Stimulated activated CD4-positive, alpha-beta T cell treated with anti-CD3 and anti-CD28 coated beads, Interleukin-2, amount 100 ng/mL, for 24 hours (primary cell): ENCODE results near the gene NUP153.
A peak's percentile ranks its signal among the peaks of the same experiment; 100 is the strongest.
"Not testable (repeated sequence)": the region's sequence is repeated elsewhere in the genome, so short reads cannot be mapped to it uniquely, and the experiment has no call there.

Experiments used
- DNase-seq, 2 donors: peaks; one replicate each; pipeline ENCODE4 v3.0.0-alpha.2; 2020

Gene NUP153

DNA sequence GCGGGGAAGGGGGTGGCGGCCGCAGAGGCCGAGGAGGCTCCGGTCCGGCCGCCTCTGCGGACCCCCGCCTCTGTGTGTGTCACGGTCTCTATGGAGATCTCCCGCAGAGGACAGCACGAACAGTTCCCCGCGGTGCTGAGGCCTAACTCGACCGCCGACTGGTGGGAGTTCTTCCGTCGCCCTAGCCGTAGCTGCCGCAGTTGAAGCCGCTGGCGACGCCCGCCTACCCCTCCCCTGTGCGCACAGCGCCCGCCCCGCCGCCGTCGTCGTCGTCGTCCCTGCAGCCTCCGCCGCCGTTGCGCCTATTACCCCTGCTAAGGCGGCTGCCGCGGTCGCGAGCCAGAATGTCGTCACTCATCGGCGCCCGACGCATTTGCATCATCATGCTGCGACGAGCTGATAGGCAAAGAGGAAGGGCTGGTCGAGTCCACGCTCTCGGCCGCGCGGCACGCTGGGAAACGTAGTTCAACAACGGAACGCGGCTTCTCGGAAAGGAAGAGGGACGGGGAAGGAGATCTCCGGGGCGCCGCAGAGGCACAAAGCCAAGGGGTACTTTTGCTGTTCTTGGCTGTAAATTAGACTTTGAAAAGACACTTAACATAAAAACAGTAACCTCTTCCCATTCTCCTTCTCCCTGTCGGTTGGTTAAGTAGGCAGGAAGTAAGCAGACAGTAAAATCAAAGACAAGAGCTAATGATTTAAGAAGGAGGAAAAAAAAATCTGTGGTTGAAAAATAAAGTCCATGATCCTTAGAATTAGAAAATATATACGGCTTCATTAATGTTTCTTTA, at the start of gene NUP153:
Gene NUP153, minus strand, starts transcription at position 346 of the 791 bp plus-strand sequence. CDS start 538 bp downstream, outside the sequence.
- peak; percentile 100 for DNase-seq

DNA sequence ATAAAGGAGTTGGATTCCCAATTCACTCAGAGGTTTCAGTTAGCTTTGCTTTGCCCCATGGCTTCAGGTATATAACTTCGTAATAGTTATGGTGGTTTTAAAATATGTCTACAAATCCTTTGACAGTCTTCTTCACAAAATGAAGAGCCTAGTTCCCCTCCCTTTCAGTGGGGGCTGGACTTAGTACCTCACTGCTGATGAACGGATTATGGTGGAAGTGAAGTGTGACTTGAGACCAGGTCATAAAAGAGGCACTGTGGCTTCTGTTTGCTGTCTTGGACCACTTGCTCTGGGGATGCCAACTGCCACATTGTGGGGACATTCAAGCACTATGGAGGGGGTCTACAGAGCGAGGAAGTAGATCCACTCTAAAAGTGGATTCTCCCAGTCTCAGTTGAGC, 47.5 kb upstream of the NUP153 start:
- DNase-seq: no peak

DNA sequence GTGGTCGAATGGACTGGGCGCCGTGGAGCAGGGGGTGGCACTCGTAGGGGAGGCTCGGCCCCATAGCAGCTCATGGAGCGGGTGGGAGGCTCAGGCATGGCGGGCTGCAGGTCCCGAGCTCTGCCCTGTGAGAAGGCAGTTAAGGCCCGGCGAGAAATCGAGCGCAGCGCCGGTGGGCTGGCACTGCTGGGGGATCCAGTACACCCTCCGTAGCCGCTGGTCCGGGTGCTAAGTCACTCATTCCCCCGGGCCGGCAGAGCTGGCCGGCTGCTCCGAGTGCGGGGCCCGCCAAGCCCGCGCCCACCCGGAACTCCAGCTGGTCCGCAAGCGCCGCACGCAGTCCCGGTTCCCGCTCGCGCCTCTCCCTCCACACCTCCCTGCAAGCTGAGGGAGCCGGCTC, 38.6 kb upstream of the NUP153 start:
- DNase-seq: not testable (repeated sequence)

DNA sequence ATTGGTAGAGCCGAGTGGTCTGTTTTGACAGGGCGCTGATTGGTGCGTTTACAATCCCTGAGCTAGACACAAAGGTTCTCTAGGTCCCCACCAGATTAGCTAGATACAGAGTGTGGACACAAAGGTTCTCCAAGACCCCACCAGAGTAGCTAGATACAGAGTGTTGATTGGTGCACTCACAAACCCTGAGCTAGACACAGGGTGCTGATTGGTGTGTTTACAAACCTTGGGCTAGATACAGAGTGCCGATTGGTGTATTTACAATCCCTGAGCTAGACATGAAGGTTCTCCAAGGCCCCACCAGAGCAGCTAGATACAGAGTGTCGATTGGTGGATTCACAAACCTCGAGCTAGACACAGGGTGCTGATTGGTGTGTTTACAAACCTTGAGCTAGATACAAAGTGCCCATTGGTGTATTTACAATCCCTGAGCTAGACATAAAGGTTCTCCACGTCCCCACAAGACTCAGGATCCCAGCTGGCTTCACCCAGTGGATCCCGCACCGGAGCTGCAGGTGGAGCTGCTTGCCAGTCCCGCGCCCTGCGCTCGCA, 38.1 kb upstream of the NUP153 start:
- DNase-seq: not testable (repeated sequence)

DNA sequence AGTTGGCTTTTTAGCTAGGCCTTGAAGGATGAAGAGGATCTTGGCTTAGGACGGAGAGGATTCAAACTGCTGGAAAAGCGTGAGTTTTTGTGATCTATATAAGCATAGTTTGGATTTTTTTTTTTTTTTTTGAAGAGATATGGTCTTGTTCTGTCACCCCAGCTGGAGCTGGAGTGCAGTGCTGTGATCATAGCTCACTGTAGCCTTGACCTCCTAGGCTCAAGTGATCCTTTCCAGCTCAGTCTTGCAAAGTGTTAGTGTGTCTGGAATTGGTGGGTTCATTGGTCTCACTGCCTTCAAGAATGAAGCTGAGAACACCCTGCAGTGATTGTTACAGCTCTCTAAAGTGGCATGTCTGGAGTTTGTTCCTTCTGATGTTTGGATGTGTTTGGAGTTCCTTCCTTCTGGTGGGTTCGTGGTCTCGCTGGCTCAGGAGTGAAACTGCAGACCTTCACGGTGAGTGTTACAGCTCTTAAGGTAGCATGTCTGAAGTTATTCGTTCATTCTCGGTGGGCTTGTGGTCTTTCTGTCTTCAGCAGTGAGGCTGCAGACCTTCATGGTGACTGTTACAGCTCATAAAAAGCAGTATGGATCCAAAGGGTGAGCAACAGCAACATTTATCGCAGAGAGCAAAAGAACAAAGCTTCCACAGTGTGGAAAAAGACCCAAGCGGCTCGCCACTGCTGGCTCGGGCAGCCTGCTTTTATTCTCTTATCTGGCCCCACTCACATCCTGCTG, 37.5 kb upstream of the NUP153 start:
- DNase-seq: no peak

DNA sequence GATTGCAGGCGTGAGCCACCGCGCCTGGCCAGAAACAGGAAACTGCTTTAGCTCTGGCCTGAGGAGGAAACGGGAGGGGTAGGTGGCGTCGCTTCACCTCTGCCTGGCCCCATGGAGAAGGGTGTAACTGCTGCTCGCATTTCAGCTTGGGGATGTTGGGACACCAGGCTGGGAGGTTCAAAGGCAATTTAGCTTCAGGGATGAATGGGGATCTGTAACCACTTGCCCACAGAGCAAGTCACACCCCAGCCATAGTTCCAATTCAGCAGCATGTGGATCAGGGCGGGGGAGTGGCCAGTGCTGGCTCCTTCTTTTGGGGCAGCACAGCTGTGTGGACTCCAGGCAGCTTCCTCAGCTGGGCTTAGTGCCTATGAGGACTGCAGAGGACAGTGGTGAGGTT, 34.8 kb upstream of the NUP153 start:
- DNase-seq: no peak

DNA sequence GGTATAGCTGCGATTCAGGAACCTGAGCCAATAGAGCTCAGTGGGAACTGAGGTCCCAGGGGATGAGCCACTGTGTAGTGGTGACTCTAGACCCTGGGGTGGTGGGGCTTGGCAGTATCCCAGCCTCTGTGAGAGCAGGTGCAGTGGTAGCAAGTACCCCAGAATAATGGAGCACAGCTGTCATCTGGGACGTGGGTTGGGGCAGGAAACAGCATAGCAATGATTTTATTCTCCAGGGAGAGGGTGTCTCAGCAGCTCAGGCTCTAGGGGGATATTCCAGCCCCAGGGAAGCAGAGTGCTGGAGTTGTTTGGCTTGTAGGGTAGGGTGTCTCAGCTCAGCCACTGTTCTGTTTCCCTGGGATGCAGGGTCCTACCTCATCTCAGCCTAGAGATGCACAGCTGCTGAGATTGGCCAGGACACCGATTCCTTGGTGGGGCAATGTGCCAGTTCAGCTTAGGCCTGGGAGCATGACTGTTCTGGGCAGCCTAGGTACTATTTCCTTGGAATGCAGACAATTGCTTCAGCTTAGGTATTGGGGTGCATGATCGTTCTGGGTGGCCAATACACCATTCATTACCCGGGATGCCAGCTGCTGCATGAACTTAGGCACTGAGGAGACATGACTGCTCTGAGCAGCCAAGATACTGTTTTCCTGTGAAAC, 34.0 kb upstream of the NUP153 start:
- DNase-seq: no peak

DNA sequence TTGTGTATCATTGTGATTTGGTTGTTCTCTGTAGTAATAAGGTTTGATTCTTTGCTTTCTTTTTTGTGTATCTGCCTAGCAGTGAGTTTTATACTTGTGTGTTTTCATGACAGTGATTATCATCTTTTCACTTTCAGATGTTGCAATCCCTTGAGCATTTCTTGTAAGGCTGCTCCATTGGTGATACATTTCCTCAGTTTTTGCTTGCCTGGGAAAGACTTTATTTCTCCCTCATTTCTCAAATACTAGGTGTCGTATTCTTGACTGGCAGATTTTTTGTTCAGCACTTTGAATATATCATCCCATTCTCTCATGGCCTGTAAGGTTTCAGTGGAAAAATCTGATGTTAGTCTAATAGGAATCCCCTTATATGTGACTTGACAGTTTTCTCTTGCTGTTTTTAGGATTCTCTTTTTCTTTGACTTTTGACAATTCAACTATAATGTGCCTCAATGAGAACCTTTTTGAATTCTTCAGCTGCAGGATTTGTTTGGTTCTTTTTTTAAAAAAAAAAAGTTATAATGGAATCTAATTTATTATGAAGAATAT, 31.1 kb upstream of the NUP153 start:
- no peak for DNase-seq

DNA sequence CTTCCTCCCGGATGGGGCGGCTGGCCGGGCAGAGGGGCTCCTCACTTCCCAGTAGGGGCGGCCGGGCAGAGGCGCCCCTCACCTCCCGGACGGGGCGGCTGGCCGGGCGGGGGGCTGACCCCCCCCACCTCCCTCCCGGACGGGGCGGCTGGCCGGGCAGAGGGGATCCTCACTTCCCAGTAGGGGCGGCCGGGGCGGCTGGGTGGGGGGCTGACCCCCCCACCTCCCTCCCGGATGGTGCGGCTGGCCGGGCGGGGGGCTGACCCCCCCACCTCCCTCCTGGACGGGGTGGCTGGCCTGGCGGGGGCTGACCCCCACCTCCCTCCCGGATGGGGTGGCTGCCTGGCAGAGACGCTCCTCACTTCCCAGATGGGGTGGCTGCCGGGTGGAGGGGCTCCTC, 28.6 kb upstream of the NUP153 start:
- DNase-seq: not testable (repeated sequence)

DNA sequence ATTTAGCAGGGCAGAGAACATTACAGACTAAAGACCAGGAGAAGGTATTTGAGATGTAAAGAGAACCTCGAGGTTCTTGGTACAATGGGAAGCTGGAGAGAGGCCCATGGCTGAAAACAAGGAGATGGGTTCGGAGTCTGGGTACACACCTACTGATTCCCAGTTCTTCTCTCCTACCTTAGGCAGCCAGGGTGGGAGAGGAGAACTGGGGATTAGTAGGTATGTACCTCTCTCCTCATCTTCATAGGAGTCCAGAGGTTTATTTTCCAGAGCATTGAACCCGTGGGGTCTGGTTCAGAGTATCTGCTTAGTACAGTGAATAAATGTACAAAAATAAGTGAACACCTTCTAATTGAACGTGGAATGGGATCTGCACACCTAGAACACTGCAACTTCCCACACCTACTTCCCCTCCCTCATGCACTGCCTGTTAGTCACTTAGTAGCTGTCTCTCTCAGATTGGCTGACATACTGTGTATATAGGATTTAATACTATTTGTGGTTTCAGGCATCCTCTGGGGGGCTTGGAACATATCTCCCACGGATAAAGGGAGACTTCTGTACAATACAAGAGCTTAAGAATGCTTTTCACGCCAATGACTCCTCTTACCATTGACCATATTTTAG, 23.5 kb upstream of the NUP153 start:
- DNase-seq: no peak

DNA sequence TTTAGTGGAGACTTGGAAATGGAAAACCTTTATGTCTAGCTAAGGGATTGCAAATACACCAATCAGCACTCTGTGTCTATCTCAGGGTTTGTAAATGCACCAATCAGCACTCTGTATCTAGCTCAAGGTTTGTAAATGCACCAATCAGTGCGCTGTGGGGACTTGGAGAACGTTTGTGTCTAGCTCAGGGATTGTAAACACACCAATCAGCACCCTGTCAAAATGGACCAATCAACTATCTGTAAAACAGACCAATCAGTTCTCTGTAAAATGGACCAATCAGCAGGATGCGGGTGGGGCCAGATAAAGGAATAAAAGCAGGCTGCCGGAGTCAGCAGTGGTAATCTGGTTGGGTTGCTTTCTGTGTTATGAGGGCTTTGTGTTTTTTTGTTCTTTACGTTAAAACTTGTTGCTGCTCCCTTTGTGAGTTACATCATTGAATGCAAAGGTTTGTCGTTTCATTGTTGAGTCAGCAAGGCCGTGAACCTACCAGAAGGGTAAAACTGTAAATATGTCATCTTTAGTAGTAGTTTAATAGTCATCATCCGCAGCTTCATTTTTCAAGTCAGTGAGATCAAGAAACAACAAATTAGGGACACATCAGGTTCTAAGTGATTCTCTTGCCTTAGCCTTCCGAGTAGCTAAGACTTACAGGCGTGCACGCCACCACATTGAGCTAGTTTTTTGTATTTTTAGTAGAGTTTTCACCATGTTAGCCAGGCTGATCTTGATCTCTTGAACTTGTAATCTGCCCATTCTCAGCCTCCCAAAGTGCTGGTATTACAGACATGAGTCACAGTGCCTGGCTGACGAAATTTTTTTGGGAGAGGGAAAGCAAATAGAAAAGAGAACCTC, 22.7 kb upstream of the NUP153 start:
- DNase-seq: no peak

DNA sequence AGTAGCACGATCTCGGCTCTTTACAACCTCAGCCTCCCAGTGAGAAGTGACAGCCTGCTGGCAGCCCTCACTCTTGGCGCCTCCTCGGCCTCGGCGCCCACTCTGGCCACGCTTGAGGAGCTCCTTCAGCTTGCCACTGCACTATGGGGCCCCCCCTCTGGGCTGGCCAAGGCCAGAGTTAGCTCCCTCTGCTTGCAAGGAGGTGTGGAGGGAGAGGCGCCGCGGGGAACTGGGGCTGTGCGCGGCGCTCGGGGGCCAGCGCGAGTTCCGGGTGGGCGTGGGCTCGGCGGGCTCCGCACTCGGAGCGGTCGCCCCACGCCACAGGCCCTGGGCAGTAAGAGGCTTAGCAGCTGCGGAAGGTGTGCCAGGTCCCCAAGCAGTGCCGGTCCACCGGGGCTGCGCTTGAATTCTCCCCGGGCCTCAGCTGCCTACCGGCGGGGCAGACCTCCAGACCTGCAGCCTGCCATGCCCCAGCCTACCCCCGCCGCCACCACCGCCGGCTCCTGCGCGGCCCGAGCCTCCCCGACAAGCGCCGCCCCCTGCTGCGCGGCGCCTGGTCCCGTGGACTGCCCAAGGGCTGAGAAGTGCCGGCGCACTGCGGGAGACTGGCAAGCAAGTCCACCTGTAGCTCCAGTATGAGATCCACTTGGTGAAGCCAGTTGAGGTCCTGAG, 22.0 kb upstream of the NUP153 start:
- DNase-seq: no peak

DNA sequence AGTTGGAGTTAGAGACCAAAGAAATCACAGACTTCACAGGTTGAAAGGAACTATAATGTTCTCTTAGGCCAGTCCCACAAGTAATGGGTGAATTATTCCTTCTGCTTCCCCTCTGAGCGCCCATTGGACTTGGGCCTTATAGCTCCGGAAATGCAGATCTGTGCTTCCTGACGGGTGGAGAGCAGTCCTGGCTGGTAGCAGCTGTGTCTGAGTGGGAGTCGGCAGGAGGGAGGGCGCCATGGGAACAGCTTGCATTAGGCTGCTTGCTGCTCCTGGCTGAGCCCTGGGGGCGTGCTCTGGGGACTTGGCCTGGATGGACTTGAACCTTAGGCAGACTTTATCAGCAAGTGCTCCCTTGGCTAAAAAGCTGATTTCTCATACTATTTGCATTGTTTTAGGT, 18.4 kb upstream of the NUP153 start:
- no peak for DNase-seq

DNA sequence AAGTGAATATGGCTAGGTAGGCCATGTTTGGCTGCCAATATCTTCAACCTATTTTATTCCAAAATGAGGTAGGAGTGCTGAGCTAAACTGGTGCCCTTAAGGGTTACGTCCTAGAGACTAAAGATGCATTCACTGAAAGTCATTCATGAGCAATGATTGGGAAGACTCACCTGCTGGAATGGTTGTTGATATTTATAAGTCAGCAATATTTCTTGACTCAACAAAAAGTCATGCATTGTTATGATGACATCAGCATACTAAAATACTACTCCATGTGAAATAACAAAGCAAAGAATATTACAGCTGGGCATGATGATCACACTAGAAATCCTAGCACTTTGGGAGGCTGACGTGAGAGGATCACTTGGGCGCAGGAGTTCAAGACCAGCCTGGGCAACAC, 17.6 kb upstream of the NUP153 start:
- no peak for DNase-seq

DNA sequence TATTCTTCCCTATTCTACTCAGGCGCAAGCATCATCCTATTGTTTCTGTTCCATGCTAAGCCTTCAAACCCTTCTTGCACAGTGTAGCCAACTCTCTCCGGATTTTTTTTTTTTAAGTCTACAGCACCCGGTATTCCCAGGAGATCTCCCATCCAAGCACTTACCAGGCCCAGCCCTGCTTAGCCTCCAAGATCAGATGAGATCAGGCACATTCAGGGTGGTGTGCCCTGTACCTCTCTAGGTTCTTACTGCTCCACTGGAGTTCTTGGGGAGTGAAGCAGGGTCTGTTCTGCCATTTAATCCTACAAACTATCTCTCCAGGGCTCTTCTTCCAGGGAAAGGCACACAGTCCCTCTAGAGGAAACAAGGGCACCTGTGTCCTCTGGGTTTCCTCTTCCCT, 14.9 kb upstream of the NUP153 start:
- DNase-seq: no peak

DNA sequence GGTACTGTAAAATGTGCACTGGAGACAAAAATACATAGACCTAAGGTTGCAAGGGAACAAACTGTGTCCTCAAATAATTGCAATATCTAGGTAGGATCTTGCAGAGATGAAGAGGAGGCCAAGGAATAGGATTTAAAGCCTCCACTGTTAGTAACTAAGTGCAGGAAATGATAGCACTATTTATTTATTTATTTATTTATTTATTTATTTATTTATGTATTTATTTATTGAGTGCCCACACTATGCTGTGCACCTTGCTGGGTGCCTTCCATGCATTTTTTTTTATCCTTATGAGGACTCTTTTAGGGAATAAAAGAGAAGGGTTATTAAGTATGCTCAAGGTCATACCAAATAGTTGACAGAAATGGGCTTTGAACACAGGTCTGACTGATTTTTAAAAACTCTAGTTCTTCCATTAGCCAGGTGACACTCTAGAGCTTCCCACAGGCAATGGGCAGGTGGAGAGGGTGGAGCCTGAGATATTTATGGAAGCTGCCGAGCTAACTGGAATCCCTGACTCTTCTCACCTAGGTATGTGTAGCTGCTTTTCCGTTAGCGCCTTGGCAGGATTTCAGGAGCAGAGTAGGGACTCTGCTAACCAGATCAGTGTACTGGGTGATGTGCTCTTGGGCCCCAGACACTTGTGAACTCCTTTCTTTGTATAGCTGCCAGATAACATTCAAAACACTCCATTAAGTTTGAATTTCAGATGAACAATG, 12.8 kb upstream of the NUP153 start:
- DNase-seq: no peak

DNA sequence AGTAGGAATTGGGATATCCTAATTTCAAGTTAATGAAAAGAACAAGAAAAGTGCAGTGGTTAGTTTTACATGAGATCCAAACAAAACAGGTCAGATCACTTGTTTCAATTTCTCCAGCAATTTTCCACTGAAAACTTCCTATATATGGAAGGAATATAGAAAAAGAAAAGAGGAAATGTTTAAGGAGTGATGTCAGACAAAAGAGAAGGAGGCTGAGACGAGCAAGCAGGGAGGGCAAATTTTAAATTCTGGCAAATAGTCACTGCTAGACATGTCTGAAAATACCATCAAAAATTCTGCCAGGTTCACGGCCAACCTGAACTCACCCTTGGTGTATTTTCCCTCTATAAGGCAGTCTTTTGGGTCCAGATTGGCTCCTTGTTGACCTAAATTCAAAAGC, 9.5 kb upstream of the NUP153 start:
- DNase-seq: no peak

DNA sequence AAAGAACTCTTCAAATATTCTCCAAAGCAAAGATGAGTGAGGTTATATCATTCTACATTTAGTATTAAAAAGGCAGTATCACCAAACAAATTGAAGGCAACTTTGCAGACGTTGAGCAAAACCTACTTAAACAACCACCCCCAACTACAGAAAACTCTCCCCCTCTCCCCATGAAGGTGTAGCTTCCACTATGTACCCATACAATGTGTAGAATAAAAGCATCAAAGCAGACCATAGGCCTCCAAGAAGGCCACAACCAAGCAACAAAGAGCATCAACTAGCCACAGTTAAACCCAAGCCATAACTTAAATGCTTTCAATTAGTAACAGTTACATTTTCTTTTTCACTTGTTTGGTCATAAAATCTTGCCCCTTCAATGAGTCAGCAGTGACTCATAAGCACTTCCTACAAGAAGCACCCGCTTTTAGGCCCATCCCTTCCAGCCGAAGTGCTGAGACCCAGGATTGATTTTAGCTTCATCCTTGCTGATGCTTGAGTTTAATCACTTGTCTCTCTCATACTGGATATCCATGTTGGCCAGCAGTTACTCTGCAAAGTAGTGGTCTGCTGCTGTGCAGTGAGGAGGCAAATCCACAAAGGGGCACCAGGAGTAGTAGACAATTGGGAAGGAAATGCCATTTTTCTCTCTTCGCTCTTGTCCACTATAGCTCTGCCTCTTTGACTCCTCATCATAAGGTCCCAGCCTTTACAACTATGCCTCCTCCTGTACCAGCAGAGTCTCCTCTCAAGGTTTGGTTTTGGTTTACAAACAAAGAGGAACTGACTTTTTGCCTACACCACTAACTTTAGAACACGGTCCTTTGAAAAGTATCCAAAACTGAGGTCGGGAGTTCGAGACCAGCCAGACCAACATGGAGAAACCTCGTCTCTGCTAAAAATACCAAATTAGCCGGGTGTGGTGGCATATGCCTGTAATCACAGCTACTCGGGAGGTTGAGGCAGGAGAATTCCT, 8.4 kb upstream of the NUP153 start:
- DNase-seq: peak; percentile 38 to 45

DNA sequence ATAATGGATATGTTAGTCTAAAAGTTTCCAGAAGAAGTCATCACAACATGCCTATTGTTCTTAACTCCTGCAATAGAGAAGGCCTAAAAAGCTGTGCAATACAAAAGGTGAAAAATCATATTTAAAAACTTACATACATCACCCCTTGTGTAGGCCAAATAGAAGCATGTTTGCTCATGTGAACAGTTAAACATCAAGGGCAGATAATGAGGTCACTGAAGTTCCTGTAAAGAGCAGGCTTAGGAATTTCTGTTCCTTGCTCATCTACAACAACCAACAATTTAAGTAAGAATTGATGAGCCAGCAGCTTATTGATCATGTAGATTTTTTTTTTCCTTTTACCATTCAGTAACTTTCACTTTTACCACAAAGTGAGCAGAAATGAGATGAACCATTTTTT, 7.5 kb upstream of the NUP153 start:
- DNase-seq: no peak
